ENCODE data around the gene STRA6.

DNA sequence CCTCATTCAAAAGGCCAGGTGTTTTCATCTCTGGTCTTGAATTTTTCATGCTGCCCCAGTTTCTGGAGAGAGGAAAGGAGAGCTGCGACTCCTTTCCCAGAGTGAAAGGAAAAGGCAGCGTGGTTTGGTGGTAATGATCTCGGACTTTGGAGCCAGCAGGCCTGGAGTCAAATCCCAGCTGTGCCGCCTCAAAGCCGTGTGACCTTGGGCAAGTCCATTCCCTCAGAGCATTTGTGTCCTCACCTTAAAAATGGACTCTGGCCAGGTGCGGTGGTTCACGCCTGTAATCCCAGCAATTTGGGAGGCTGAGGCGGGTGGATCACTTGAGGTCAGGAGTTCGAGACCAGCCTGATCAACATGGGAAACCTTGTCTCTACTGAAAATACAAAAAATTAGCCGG is 28.9 kb upstream of the STRA6 start:
- TF ChIP-seq POLR2A (IDR thresholded peaks at IDR 0.05) (no peak), EP300 (IDR thresholded peaks at IDR 0.05) (no peak)
- TF ChIP-seq, protein P1, sequence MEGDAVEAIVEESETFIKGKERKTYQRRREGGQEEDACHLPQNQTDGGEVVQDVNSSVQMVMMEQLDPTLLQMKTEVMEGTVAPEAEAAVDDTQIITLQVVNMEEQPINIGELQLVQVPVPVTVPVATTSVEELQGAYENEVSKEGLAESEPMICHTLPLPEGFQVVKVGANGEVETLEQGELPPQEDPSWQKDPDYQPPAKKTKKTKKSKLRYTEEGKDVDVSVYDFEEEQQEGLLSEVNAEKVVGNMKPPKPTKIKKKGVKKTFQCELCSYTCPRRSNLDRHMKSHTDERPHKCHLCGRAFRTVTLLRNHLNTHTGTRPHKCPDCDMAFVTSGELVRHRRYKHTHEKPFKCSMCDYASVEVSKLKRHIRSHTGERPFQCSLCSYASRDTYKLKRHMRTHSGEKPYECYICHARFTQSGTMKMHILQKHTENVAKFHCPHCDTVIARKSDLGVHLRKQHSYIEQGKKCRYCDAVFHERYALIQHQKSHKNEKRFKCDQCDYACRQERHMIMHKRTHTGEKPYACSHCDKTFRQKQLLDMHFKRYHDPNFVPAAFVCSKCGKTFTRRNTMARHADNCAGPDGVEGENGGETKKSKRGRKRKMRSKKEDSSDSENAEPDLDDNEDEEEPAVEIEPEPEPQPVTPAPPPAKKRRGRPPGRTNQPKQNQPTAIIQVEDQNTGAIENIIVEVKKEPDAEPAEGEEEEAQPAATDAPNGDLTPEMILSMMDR (IDR thresholded peaks at IDR 0.05) = no peak
